Loucy (cell line): ENCODE data around the gene STRADB.

Experiments used
- CTCF ChIP-seq: fragments of 200-600 bp; sonication (generic); conservative IDR thresholded peaks from 2 replicates; pipeline ENCODE4 v1.5.1; 2014; ENCODE audit warnings: mild to moderate bottlenecking, antibody characterized with exemption, low read length
- EZH2phosphoT487 ChIP-seq: fragments of 200-600 bp; IDR thresholded peaks from 2 replicates; pipeline ENCODE4 v1.6.1; 2018; ENCODE audit warnings: antibody characterized with exemption, mild to moderate bottlenecking, moderate library complexity, borderline replicate concordance

- TF ChIP-seq CTCF, result no peak
- TF ChIP-seq EZH2phosphoT487, result no peak
Observed at GRCh38 chr2:201408931-201409330, 42.6 kb upstream of the STRADB start.
